ENCODE data around the gene USP33.
"Not testable (repeated sequence)": the region's sequence is repeated elsewhere in the genome, so short reads cannot be mapped to it uniquely, and the experiment has no call there.

USP33 gene

GRCh38 chr1:77757603-77758002 lies 2.0 kb downstream of the USP33 start:
- no peak for TF ChIP-seq CTCF (conservative IDR thresholded peaks at IDR 0.05; ENCODE audit: low read depth, low read length)
- H3K4me3 ChIP-seq (ENCODE audit: low read length) = peak overlapping the region; percentile 90
- peak; percentile 75 for DNase-seq (ENCODE audit: low read depth)

DNA sequence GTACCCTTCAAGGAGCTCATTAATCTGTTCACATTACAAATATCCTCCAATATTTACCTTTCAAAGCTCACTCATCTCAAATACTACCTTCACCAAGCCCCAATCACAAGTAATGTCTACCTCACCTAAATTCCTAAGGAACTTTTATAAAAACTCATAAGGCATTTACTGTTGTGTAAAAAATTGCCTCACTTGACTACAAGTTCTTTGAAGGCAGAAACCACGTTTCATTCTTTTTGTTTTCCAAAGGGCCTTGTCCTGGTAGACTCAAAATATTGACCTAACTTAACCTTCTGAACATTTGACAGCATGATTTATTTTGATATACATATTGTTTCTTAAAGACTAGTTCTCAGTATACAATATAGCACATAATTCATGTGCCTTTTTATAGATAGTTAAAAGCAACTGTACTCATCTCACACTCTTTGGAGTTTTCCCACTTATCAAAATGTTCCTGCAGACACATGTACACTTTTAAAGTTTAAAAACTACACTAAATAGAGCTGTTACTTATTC lies 2.5 kb downstream of the USP33 start:
- no peak for DNase-seq (ENCODE audit: low read depth)
- H3K4me3 ChIP-seq (ENCODE audit: low read length) = no peak overlapping the region
- TF ChIP-seq CTCF (conservative IDR thresholded peaks at IDR 0.05; ENCODE audit: low read depth, low read length) = no peak

DNA sequence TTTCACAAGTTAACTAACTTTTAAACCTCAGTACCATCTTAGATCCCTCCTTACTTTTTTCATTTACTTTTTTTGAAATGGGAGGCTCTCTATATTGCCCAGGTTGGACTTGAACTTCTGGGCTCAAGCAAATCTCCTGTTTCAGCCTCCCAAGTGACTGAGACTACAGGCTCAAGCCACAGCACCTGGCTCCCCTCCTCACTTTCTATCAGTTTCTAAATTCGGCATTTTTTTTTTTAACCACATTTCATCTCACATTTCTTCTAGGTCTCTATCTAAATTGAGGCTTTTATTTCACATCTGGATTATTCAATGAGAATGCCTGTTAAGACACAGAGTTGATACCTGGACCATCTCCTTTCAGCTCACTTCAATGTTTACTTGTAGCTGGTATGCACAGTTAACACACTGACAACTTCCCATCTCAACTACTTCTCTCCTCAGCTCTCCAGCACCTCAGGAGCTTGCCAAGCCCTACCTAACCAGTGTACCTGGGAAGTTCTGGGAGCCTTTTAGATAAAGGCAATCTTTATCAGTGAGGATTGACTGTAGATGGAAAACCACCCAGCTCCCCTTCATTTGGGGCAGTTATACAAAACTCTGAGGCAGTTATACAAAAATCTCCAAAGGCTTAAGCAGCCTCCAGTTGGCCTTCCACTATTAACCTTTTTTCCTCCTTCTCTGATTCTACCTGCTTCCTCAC lies 3.4 kb downstream of the USP33 start:
- TF ChIP-seq CTCF (conservative IDR thresholded peaks at IDR 0.05; ENCODE audit: low read depth, low read length) = no peak
- no peak for DNase-seq (ENCODE audit: low read depth)
- no peak overlapping the region for H3K4me3 ChIP-seq (ENCODE audit: low read length)

DNA sequence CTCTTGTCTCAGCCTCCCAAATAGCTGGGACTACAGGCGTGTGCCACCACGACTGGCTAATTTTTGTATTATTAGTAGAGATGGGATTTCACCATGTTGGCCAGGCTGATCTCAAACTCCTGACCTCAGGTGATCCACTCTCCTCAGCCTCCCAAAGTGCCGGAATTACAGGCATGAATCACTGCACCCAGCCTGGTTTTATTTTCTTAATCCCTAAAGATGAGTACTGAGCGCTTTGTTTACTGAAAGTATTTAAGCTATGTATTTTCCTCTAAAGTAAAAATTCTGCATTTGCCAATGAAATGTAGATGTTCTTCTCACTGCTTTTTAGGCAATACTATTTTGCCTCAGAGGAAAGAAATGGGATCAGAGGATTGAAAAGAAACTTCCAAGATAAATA lies 10.2 kb downstream of the USP33 start:
- DNase-seq (ENCODE audit: low read depth) = not testable (repeated sequence)

GRCh38 chr1:77744576-77744975 lies 15.1 kb downstream of the USP33 start:
- no peak for TF ChIP-seq CTCF (conservative IDR thresholded peaks at IDR 0.05; ENCODE audit: low read depth, low read length)
- no peak for DNase-seq (ENCODE audit: low read depth)
- no peak overlapping the region for H3K4me3 ChIP-seq (ENCODE audit: low read length)

More for the DNA sequence above, 10.2 kb downstream of the USP33 start:
- not testable (repeated sequence) for H3K4me3 ChIP-seq (ENCODE audit: low read length)

DNA sequence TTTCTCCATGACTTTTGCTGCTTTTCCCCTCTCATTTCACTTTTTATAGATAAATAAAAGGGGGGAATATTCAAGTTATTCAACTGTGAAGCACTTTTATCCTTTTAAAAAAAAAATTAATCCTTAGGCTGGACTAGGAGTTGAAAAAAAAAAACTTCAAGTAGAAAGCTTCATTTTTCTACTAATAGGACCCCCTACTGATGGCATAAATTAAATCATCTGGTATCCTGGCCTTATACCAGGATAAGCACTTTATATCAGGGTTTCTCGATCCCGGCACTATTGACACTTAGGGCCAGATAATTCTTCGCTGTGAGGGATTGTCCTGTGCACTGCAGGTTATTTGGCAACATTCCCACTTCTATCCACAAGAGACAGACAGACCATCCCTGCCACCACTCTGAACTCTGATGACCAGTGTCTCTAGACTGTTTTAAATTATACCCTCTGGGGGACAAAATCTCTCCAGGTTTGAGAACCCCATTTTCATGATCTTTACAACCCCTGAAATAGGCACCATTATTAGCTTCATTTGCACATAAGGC lies 17.6 kb downstream of the USP33 start:
- TF ChIP-seq CTCF (conservative IDR thresholded peaks at IDR 0.05; ENCODE audit: low read depth, low read length) = no peak
- no peak for DNase-seq (ENCODE audit: low read depth)
- H3K4me3 ChIP-seq (ENCODE audit: low read length) = no peak overlapping the region

- no peak overlapping the region for H3K4me3 ChIP-seq (ENCODE audit: low read length)
- DNase-seq (ENCODE audit: low read depth) = no peak
- no peak for TF ChIP-seq CTCF (conservative IDR thresholded peaks at IDR 0.05; ENCODE audit: low read depth, low read length)
These were observed 18.3 kb downstream of the USP33 start for GRCh38 chr1:77741316-77741715.

Measured in retinal pigment epithelial cell (primary cell).